Neural cell (in vitro differentiated cells): ENCODE measurements around the gene OBSCN. TPM values are rescaled to one million over a fixed set of nuclear protein-coding genes. Genes with fewer than 3 reads are reported as not detected.

ENCODE experiments used
- H2AFZ ChIP-seq: fragments of 200-600, 300-800 bp; sonication (generic), shearing (Covaris generic); 2 replicates; pipeline ENCODE4 v1.6.0; 2014; ENCODE audit warnings: low read depth, mild to moderate bottlenecking, antibody characterized with exemption, low read length, moderate library complexity
- H3F3A ChIP-seq: fragments of 200-600 bp; shearing (Covaris generic); 2 replicates; pipeline ENCODE4 v1.6.1; 2016; ENCODE audit warnings: mild to moderate bottlenecking, moderate library complexity, mixed read lengths, antibody characterized with exemption, low read length; ENCODE audit not compliant: insufficient read depth, poor library complexity, severe bottlenecking
- H3K27ac ChIP-seq: fragments of 200-600, 300-800 bp; sonication (generic), shearing (Covaris generic); 2 replicates; pipeline ENCODE4 v1.5.1; 2014; ENCODE audit warnings: mild to moderate bottlenecking, low read length, moderate library complexity
- H3K27me3 ChIP-seq: fragments of 300-800, 200-600 bp; sonication (generic), shearing (Covaris generic); 2 replicates; pipeline ENCODE4 v1.6.0; 2014; ENCODE audit warnings: mild to moderate bottlenecking, low read depth, low read length, moderate library complexity; ENCODE audit not compliant: insufficient read depth
- H3K36me3 ChIP-seq: fragments of 300-800, 200-600 bp; sonication (generic), shearing (Covaris generic); 2 replicates; pipeline ENCODE4 v1.5.1; 2014; ENCODE audit warnings: mild to moderate bottlenecking, antibody characterized with exemption, low read length, moderate library complexity; ENCODE audit not compliant: insufficient read depth
- H3K4me2 ChIP-seq: fragments of 300-800, 200-600 bp; sonication (generic), shearing (Covaris generic); 2 replicates; pipeline ENCODE4 v1.6.0; 2014; ENCODE audit warnings: mild to moderate bottlenecking, low read length
- H3K4me3 ChIP-seq: fragments of 300-800, 200-600 bp; sonication (generic), shearing (Covaris generic); 2 replicates; pipeline ENCODE4 v1.5.1; 2014; ENCODE audit warnings: mild to moderate bottlenecking, low read length, moderate library complexity
- H3K79me2 ChIP-seq: fragments of 200-600 bp; shearing (Covaris generic); replicated peaks from 2 replicates; pipeline ENCODE4 v1.6.0; 2014; ENCODE audit warnings: mild to moderate bottlenecking, low read length, moderate library complexity; ENCODE audit not compliant: insufficient read depth
- H3K9ac ChIP-seq: fragments of 300-800, 200-600 bp; sonication (generic), shearing (Covaris generic); 2 replicates; pipeline ENCODE4 v1.6.1; 2016; ENCODE audit warnings: mild to moderate bottlenecking, low read length, mixed read lengths
- H3K9me2 ChIP-seq: fragments of 200-600 bp; shearing (Covaris generic); 2 replicates; pipeline ENCODE4 v1.6.1; 2016; ENCODE audit warnings: mild to moderate bottlenecking, low read length, mixed read lengths; ENCODE audit not compliant: insufficient read depth
- H3K9me3 ChIP-seq: fragments of 200-600, 300-800 bp; sonication (generic), shearing (Covaris generic); 2 replicates; pipeline ENCODE4 v1.6.1; 2016; ENCODE audit warnings: mild to moderate bottlenecking, mixed run types, low read length, moderate library complexity, mixed read lengths
- H4K20me1 ChIP-seq: fragments of 200-600 bp; shearing (Covaris generic); 2 replicates; pipeline ENCODE4 v1.6.1; 2016; ENCODE audit warnings: mild to moderate bottlenecking, mixed run types; ENCODE audit not compliant: insufficient read depth
- CTCF ChIP-seq: fragments of 450-650 bp; IDR thresholded peaks from 2 replicates; pipeline ENCODE4 v1.5.1; 2014; ENCODE audit warnings: antibody characterized with exemption, mild to moderate bottlenecking, moderate library complexity; ENCODE audit not compliant: poor library complexity, severe bottlenecking
- EP300 ChIP-seq: fragments of 450-650 bp; conservative IDR thresholded peaks from 2 replicates; pipeline ENCODE4 v1.6.1; 2014; ENCODE audit warnings: antibody characterized with exemption, mild to moderate bottlenecking, moderate library complexity; ENCODE audit not compliant: poor library complexity, severe bottlenecking
- EZH2 ChIP-seq: fragments of 200-600, 300-800 bp; shearing (Covaris generic), sonication (generic); IDR thresholded peaks from 2 replicates; pipeline ENCODE4 v1.6.1; 2014; ENCODE audit warnings: antibody characterized with exemption, low read length, borderline replicate concordance, mild to moderate bottlenecking; ENCODE audit not compliant: insufficient read depth, poor library complexity, severe bottlenecking
- MXI1 ChIP-seq: fragments of 450-650 bp; conservative IDR thresholded peaks from 2 replicates; pipeline ENCODE4 v1.6.1; 2014; ENCODE audit warnings: antibody characterized with exemption, mild to moderate bottlenecking; ENCODE audit not compliant: poor library complexity, severe bottlenecking
- POLR2AphosphoS5 ChIP-seq: IDR thresholded peaks from 2 replicates; pipeline ENCODE4 v1.6.1; 2012
- RAD21 ChIP-seq: fragments of 450-650 bp; conservative IDR thresholded peaks from 2 replicates; pipeline ENCODE4 v1.6.1; 2014; ENCODE audit warnings: antibody characterized with exemption, mild to moderate bottlenecking, moderate library complexity
- SMC3 ChIP-seq: fragments of 450-650 bp; conservative IDR thresholded peaks from 2 replicates; pipeline ENCODE4 v1.6.1; 2014; ENCODE audit warnings: antibody characterized with exemption, mild to moderate bottlenecking, moderate library complexity; ENCODE audit not compliant: poor library complexity
- TAF1 ChIP-seq: IDR thresholded peaks from 2 replicates; pipeline ENCODE4 v1.6.1; 2012; ENCODE audit warnings: low read depth
- polyA plus RNA-seq: library from polyadenylated mRNA; depleted of rRNA; stranded (reverse); fragments of >200 nt; gene quantifications from 2 replicates; pipeline ENCODE4 v1.2.3, GENCODE V29; 2014
- TF ChIP-seq, protein P1 (sequence below): IDR thresholded peaks from 2 replicates; pipeline ENCODE4 v1.6.1; 2012; ENCODE audit warnings: borderline replicate concordance

OBSCN gene
- polyA plus RNA-seq, 1 donor from 2014 or later, result 7.2 TPM

DNA sequence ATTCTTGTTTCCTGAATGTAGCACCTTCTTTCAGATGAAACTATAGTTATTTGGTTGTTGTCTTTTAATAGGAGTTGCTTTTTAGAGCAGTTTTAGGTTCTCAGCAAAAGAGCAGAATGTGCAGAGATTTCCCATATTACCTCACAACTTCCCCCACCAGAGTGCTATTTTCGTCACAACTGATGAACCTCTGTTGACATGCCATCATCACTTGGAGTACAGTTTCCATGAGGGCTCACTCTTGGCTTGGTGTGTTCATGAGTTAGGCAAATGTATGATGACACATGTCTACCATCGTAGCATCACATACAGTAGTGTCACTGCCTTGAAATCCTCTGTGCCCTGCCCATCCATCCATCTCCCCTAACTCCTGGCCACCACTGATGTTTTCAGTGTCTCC, 38.5 kb upstream of the OBSCN start:
- H2AFZ ChIP-seq, result no peak overlapping the region
- TF ChIP-seq EP300 (no peak), POLR2AphosphoS5 (no peak), CTCF (no peak), TAF1 (no peak), MXI1 (no peak), EZH2 (no peak), RAD21 (no peak), SMC3 (no peak)
- TF ChIP-seq, protein P1, sequence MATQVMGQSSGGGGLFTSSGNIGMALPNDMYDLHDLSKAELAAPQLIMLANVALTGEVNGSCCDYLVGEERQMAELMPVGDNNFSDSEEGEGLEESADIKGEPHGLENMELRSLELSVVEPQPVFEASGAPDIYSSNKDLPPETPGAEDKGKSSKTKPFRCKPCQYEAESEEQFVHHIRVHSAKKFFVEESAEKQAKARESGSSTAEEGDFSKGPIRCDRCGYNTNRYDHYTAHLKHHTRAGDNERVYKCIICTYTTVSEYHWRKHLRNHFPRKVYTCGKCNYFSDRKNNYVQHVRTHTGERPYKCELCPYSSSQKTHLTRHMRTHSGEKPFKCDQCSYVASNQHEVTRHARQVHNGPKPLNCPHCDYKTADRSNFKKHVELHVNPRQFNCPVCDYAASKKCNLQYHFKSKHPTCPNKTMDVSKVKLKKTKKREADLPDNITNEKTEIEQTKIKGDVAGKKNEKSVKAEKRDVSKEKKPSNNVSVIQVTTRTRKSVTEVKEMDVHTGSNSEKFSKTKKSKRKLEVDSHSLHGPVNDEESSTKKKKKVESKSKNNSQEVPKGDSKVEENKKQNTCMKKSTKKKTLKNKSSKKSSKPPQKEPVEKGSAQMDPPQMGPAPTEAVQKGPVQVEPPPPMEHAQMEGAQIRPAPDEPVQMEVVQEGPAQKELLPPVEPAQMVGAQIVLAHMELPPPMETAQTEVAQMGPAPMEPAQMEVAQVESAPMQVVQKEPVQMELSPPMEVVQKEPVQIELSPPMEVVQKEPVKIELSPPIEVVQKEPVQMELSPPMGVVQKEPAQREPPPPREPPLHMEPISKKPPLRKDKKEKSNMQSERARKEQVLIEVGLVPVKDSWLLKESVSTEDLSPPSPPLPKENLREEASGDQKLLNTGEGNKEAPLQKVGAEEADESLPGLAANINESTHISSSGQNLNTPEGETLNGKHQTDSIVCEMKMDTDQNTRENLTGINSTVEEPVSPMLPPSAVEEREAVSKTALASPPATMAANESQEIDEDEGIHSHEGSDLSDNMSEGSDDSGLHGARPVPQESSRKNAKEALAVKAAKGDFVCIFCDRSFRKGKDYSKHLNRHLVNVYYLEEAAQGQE, result no peak
- no peaks in the 10 kb centered on the region for H3K36me3 ChIP-seq
- H3K9me2 ChIP-seq, result no peaks in the 10 kb centered on the region
- H3K9me3 ChIP-seq, result no peaks in the 10 kb centered on the region
- H3K27ac ChIP-seq, result no peak overlapping the region
- H3F3A ChIP-seq, result no peaks in the 10 kb centered on the region
- H3K4me2 ChIP-seq, result no peak overlapping the region
- H4K20me1 ChIP-seq, result no peaks in the 10 kb centered on the region
- H3K4me3 ChIP-seq, result no peak overlapping the region
- H3K9ac ChIP-seq, result no peak overlapping the region
- H3K27me3 ChIP-seq, result no peaks in the 10 kb centered on the region
- H3K79me2 ChIP-seq, result peaks cover 11% of the 10 kb centered on the region

- Histone ChIP-seq H3K9ac (no peak overlapping the region), H3K27ac (no peak overlapping the region), H4K20me1 (no peaks in the 10 kb centered on the region), H3K4me3 (no peak overlapping the region), H3K79me2 (peaks cover 11% of the 10 kb centered on the region), H3K9me3 (no peaks in the 10 kb centered on the region), H2AFZ (no peak overlapping the region), H3F3A (no peaks in the 10 kb centered on the region), H3K27me3 (no peaks in the 10 kb centered on the region), H3K4me2 (no peak overlapping the region), H3K9me2 (no peaks in the 10 kb centered on the region), H3K36me3 (no peaks in the 10 kb centered on the region)
- no peak for TF ChIP-seq SMC3
- TF ChIP-seq TAF1, result no peak
- TF ChIP-seq, protein P1, result no peak
- TF ChIP-seq RAD21, result no peak
- TF ChIP-seq EP300, result no peak
- TF ChIP-seq POLR2AphosphoS5, result no peak
Observed at GRCh38 chr1:228170666-228171065, 37.2 kb upstream of the OBSCN start.
